GM10266 (cell line): ENCODE measurements around the gene HAP1.
"Not testable (repeated sequence)": the region's sequence is repeated elsewhere in the genome, so short reads cannot be mapped to it uniquely, and the experiment has no call there.

Source experiments
- DNase-seq: peaks from one replicate; pipeline ENCODE4 v3.0.0; 2012; ENCODE audit errors: extremely low spot score
- CTCF ChIP-seq: IDR thresholded peaks from 2 replicates; pipeline ENCODE4 v1.5.1; 2012; ENCODE audit warnings: mild to moderate bottlenecking, low read depth; ENCODE audit not compliant: control insufficient read depth, insufficient read depth; ENCODE audit errors: missing control alignments

Gene HAP1

GRCh38 chr17:41734139-41734948, at the start of gene HAP1:
TSS of gene HAP1 (minus strand) at chr17:41734643. CDS start at chr17:41734634, 9 bp downstream.
- DNase-seq = no peak
- TF ChIP-seq CTCF = no peak

GRCh38 chr17:41782142-41782541, 47.7 kb upstream of the HAP1 start:
- no peak for DNase-seq
- no peak for TF ChIP-seq CTCF

- no peak for DNase-seq
Observed at GRCh38 chr17:41781404-41782110, 47.1 kb upstream of the HAP1 start.

GRCh38 chr17:41779954-41780353, 45.5 kb upstream of the HAP1 start:
- TF ChIP-seq CTCF = no peak

More at GRCh38 chr17:41781404-41782110, 47.1 kb upstream of the HAP1 start:
- no peak for TF ChIP-seq CTCF

GRCh38 chr17:41777574-41778188, 43.2 kb upstream of the HAP1 start:
- no peak for TF ChIP-seq CTCF
- no peak for DNase-seq

More at GRCh38 chr17:41779954-41780353, 45.5 kb upstream of the HAP1 start:
- DNase-seq = no peak

GRCh38 chr17:41777157-41777573, 42.7 kb upstream of the HAP1 start:
- TF ChIP-seq CTCF = no peak
- no peak for DNase-seq

GRCh38 chr17:41776262-41776900, 41.9 kb upstream of the HAP1 start:
- DNase-seq = not testable (repeated sequence)
